GM19372 (cell line): ENCODE data around the gene DENND5A.
"Not testable (repeated sequence)": the region's sequence is repeated elsewhere in the genome, so short reads cannot be mapped to it uniquely, and the experiment has no call there.

Experiments used
- ATAC-seq: cut with Tn5 transposase; IDR thresholded peaks from one replicate; pipeline ENCODE4 v1.9.1; 2021; ENCODE audit warnings: mild to moderate bottlenecking, low read depth, moderate library complexity; ENCODE audit not compliant: unreplicated experiment

The DENND5A gene

GRCh38 chr11:9219115-9219514 is 46.0 kb downstream of the DENND5A start:
- no peak for ATAC-seq

- ATAC-seq = no peak
These were observed 50.4 kb downstream of the DENND5A start for GRCh38 chr11:9214765-9215164.

- ATAC-seq = no peak
These were observed 53.8 kb downstream of the DENND5A start for GRCh38 chr11:9211322-9211721.

- ATAC-seq = no peak
These were observed 54.2 kb downstream of the DENND5A start for GRCh38 chr11:9210922-9211320.

- ATAC-seq = no peak
These were observed 54.8 kb downstream of the DENND5A start for GRCh38 chr11:9210224-9210921.

- not testable (repeated sequence) for ATAC-seq
These were observed 55.5 kb downstream of the DENND5A start for GRCh38 chr11:9209604-9210003.

- no peak for ATAC-seq
These were observed 56.2 kb downstream of the DENND5A start for GRCh38 chr11:9208726-9209501.

- no peak for ATAC-seq
These were observed 57.9 kb downstream of the DENND5A start for GRCh38 chr11:9207229-9207628.

- ATAC-seq = no peak
These were observed 58.7 kb downstream of the DENND5A start for GRCh38 chr11:9206496-9206895.

GRCh38 chr11:9203691-9204311 is 61.3 kb downstream of the DENND5A start:
- no peak for ATAC-seq

- no peak for ATAC-seq
These were observed 63.6 kb downstream of the DENND5A start for GRCh38 chr11:9201372-9202162.

GRCh38 chr11:9200471-9200870 is 64.7 kb downstream of the DENND5A start:
- no peak for ATAC-seq

GRCh38 chr11:9193316-9193715 is 71.8 kb downstream of the DENND5A start:
- no peak for ATAC-seq

- no peak for ATAC-seq
These were observed 72.6 kb downstream of the DENND5A start for GRCh38 chr11:9192561-9192960.

- not testable (repeated sequence) for ATAC-seq
These were observed 74.7 kb downstream of the DENND5A start for GRCh38 chr11:9190326-9191016.

- ATAC-seq = not testable (repeated sequence)
These were observed 76.3 kb downstream of the DENND5A start for GRCh38 chr11:9188860-9189259.

GRCh38 chr11:9187616-9188015 is 77.5 kb downstream of the DENND5A start:
- no peak for ATAC-seq

- no peak for ATAC-seq
These were observed 80.6 kb downstream of the DENND5A start for GRCh38 chr11:9184516-9184915.

GRCh38 chr11:9182180-9182871 is 82.8 kb downstream of the DENND5A start:
- ATAC-seq = no peak

GRCh38 chr11:9180784-9181183 is 84.4 kb downstream of the DENND5A start:
- no peak for ATAC-seq
